HepG2 (cell line): ENCODE results near the gene WDCP. TPM values are rescaled to one million over a fixed set of nuclear protein-coding genes. Genes with fewer than 3 reads are reported as not detected.
A peak's percentile ranks its signal among the peaks of the same experiment; 100 is the strongest.

ENCODE experiments used
- ARNT ChIP-seq: fragments of 450-650 bp; IDR thresholded peaks from 2 replicates; pipeline ENCODE4 v1.6.1; 2017
- FOXK1 ChIP-seq: sonication (generic); formaldehyde crosslinking; IDR thresholded peaks from 2 replicates; pipeline ENCODE4 v1.4.0; 2020; ENCODE audit warnings: low read depth, missing genetic modification reagents, borderline replicate concordance
- GATAD1 ChIP-seq: IDR thresholded peaks from 2 replicates; pipeline ENCODE4 v1.6.1; 2016; ENCODE audit warnings: missing genetic modification reagents, missing compliant biosample characterization
- KDM4B ChIP-seq: sonication (generic); formaldehyde crosslinking; IDR thresholded peaks from 2 replicates; pipeline ENCODE4 v1.4.0; 2020; ENCODE audit warnings: missing genetic modification reagents
- LCORL ChIP-seq, 2 experiments: fragments of 450-650 bp in 1 of 2; sonication (generic) in 1 of 2; formaldehyde crosslinking in 1 of 2; IDR thresholded peaks; 2 replicates each; pipeline versions ENCODE4 v1.5.0 to v1.6.1; 2017 to 2020; ENCODE audit warnings: antibody characterized with exemption in 1 of 2, missing genetic modification reagents in 1 of 2
- MAFF ChIP-seq: IDR thresholded peaks from 2 replicates; pipeline ENCODE4 v1.6.1; 2011; ENCODE audit warnings: low read depth, low read length, improper control_type of control experiment
- MATR3 ChIP-seq: sonication (generic); formaldehyde crosslinking; IDR thresholded peaks from 2 replicates; pipeline ENCODE4 v1.4.0; 2020; ENCODE audit warnings: missing genetic modification reagents
- NBN ChIP-seq: fragments of 450-650 bp; conservative IDR thresholded peaks from 2 replicates; pipeline ENCODE4 v1.6.1; 2017
- NFIC ChIP-seq: IDR thresholded peaks from 2 replicates; pipeline ENCODE4 v1.6.1; 2012; ENCODE audit warnings: mild to moderate bottlenecking, low read length, inconsistent platforms
- NFRKB ChIP-seq: fragments of 450-650 bp; IDR thresholded peaks from 2 replicates; pipeline ENCODE4 v1.6.1; 2017
- POLR2A ChIP-seq, 2 experiments: IDR thresholded peaks; 2 replicates each; pipeline ENCODE4 v1.6.1; 2011; ENCODE audit warnings: low read depth in 2 of 2, low read length in 2 of 2, mild to moderate bottlenecking in 1 of 2, moderate library complexity in 1 of 2; ENCODE audit not compliant: insufficient read depth in 1 of 2
- RELA ChIP-seq: sonication (generic); formaldehyde crosslinking; IDR thresholded peaks from 2 replicates; pipeline ENCODE4 v1.4.0; 2020; ENCODE audit warnings: missing genetic modification reagents
- SAP130 ChIP-seq: IDR thresholded peaks from 2 replicates; pipeline ENCODE4 v1.6.1; 2016; ENCODE audit warnings: low read depth
- TAF15 ChIP-seq: fragments of 200-400 bp; formaldehyde crosslinking; IDR thresholded peaks from one replicate; pipeline ENCODE4 v1.6.1; 2018; ENCODE audit warnings: mild to moderate bottlenecking, low read depth, low read length; ENCODE audit not compliant: poor library complexity, severe bottlenecking
- TBP ChIP-seq: sonication (generic); formaldehyde crosslinking; IDR thresholded peaks from 2 replicates; pipeline ENCODE4 v1.5.0; 2020; ENCODE audit warnings: missing genetic modification reagents
- TBX2 ChIP-seq: sonication (generic); formaldehyde crosslinking; IDR thresholded peaks from 2 replicates; pipeline ENCODE4 v1.5.0; 2020; ENCODE audit warnings: missing genetic modification reagents, mild to moderate bottlenecking, borderline replicate concordance
- TGIF2 ChIP-seq: IDR thresholded peaks from 2 replicates; pipeline ENCODE4 v1.6.1; 2016; ENCODE audit warnings: control low read depth, missing compliant biosample characterization
- ZFP1 ChIP-seq: IDR thresholded peaks from 2 replicates; pipeline ENCODE4 v1.6.1; 2016
- ZFP36L1 ChIP-seq: sonication (generic); formaldehyde crosslinking; IDR thresholded peaks from 2 replicates; pipeline ENCODE4 v1.8.0; 2022; ENCODE audit warnings: mild to moderate bottlenecking, missing genetic modification reagents, moderate library complexity
- ZNF124 ChIP-seq: sonication (generic); formaldehyde crosslinking; IDR thresholded peaks from 2 replicates; pipeline ENCODE4 v1.4.0; 2020; ENCODE audit warnings: missing genetic modification reagents
- ZNF232 ChIP-seq: sonication (generic); formaldehyde crosslinking; IDR thresholded peaks from 2 replicates; pipeline ENCODE4 v1.4.0; 2020; ENCODE audit warnings: missing genetic modification reagents, borderline replicate concordance
- ZNF660 ChIP-seq: sonication (generic); formaldehyde crosslinking; IDR thresholded peaks from 2 replicates; pipeline ENCODE4 v1.5.1; 2020; ENCODE audit warnings: mild to moderate bottlenecking, low read depth, missing genetic modification reagents, borderline replicate concordance
- ZNF878 ChIP-seq: sonication (generic); formaldehyde crosslinking; IDR thresholded peaks from 2 replicates; pipeline ENCODE4 v1.8.1; 2023; ENCODE audit warnings: mild to moderate bottlenecking, missing genetic modification reagents, moderate library complexity
- polyA plus RNA-seq, 8 experiments: library from polyadenylated mRNA; depleted of rRNA in 3 of 8; stranded (reverse) in 7 of 8; unstranded in 1 of 8; fragments of >200 nt; fragmentation: Illumina TruSeq in 4 of 8; extraction: Trizol in 4 of 8; gene quantifications; 2 replicates each; pipeline versions ENCODE4 v1.2.1 to v1.2.3, GENCODE V29; 2011 to 2016; ENCODE audit warnings: low read depth in 4 of 8, missing spikeins in 1 of 8, mixed read lengths in 1 of 8; ENCODE audit not compliant: insufficient read depth in 1 of 8
- total RNA-seq, 5 experiments: library from RNA; depleted of rRNA; stranded (reverse); fragments of >200 nt; fragmentation: Illumina TruSeq; extraction: Trizol; gene quantifications; 2 replicates each; pipeline ENCODE4 v1.2.3, GENCODE V29; 2016; ENCODE audit warnings: low read depth in 1 of 5
- TF ChIP-seq, protein P1 (sequence below): sonication (generic); formaldehyde crosslinking; IDR thresholded peaks from 2 replicates; pipeline ENCODE4 v1.5.0; 2020; ENCODE audit warnings: mild to moderate bottlenecking, missing genetic modification reagents, moderate library complexity
- TF ChIP-seq, protein P2 (sequence below): sonication (generic); formaldehyde crosslinking; IDR thresholded peaks from 2 replicates; pipeline ENCODE4 v1.5.0; 2020; ENCODE audit warnings: missing genetic modification reagents, mild to moderate bottlenecking, borderline replicate concordance
- TF ChIP-seq, protein P3 (sequence below): sonication (generic); formaldehyde crosslinking; IDR thresholded peaks from 2 replicates; pipeline ENCODE4 v1.8.1; 2022; ENCODE audit warnings: mild to moderate bottlenecking, missing genetic modification reagents
- TF ChIP-seq, protein P4 (sequence below), 2 experiments: sonication (generic) in 1 of 2; formaldehyde crosslinking in 1 of 2; IDR thresholded peaks; 2 replicates each; pipeline versions ENCODE4 v1.4.0 to v1.6.1; 2018 to 2020; ENCODE audit warnings: missing genetic modification reagents in 2 of 2, borderline replicate concordance in 1 of 2, low read depth in 1 of 2, mild to moderate bottlenecking in 1 of 2, missing biosample characterization in 1 of 2

The WDCP gene
- total and polyA plus RNA-seq, 2 of the 13 experiments (the other 11 are each of a cell fraction or from before 2014, with no cell fraction given) = 17.4 to 22.6 TPM

DNA sequence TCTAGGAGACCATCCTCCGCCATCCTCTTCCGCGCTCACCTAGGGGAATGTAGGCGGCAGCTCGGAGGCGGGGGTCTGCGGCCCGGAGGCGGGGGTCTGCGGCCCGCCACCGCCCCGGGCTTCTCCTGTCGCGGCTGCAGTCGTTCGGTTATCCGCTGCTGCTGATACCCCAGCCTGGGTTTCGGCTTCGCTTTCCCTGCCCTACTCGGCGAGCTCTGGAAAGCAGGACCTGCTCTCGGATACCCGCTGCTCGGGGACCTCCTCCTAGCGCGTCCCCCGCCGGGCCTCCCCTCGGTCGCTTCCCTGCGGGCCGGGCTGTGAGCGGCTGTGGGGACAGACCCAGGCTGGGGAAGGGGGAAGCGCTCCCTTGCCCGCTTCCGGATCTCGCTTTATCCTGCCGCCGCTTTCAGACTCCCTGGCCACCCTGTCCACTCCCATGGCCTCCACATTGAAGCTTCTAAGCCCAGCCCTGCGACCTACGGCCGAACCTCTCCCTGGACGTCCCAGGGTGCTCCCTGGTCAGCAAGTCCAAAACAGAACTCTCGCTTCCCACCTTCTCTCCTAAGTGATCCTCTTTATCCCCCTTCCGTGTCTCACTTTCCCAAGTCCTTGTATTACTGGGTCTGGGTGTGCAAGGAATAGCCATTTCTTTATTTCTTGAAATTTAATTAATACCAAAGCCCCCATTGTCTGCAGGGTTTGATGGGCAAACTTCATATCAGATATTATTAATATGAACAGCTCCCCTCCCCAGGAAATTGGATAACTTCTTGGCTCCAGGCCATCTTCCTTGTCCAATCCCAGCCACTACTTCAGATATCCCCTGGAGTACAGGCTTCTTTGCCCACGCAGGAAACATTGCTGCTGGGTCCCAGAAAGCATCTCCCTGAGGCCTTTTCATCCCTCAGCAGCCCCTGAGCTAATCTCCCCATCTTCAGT is 3.1 kb upstream of the WDCP start (continued):
- no peak for TF ChIP-seq ZNF878 (CRISPR knock-in tag)
- TF ChIP-seq FOXK1 (CRISPR knock-in tag) = no peak
- no peak for TF ChIP-seq ZFP1
- TF ChIP-seq, protein P1, sequence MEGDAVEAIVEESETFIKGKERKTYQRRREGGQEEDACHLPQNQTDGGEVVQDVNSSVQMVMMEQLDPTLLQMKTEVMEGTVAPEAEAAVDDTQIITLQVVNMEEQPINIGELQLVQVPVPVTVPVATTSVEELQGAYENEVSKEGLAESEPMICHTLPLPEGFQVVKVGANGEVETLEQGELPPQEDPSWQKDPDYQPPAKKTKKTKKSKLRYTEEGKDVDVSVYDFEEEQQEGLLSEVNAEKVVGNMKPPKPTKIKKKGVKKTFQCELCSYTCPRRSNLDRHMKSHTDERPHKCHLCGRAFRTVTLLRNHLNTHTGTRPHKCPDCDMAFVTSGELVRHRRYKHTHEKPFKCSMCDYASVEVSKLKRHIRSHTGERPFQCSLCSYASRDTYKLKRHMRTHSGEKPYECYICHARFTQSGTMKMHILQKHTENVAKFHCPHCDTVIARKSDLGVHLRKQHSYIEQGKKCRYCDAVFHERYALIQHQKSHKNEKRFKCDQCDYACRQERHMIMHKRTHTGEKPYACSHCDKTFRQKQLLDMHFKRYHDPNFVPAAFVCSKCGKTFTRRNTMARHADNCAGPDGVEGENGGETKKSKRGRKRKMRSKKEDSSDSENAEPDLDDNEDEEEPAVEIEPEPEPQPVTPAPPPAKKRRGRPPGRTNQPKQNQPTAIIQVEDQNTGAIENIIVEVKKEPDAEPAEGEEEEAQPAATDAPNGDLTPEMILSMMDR (CRISPR knock-in tag) = 0 out of 2 replicates have a peak, but pooled peaks have one; percentile 5
- no peak for TF ChIP-seq RELA
- TF ChIP-seq ZNF232 = no peak
- TF ChIP-seq SAP130 = no peak
- TF ChIP-seq, protein P2, sequence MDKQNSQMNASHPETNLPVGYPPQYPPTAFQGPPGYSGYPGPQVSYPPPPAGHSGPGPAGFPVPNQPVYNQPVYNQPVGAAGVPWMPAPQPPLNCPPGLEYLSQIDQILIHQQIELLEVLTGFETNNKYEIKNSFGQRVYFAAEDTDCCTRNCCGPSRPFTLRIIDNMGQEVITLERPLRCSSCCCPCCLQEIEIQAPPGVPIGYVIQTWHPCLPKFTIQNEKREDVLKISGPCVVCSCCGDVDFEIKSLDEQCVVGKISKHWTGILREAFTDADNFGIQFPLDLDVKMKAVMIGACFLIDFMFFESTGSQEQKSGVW (CRISPR knock-in tag) = no peak
- no peak for TF ChIP-seq NFIC
- TF ChIP-seq POLR2A (IDR thresholded peaks at IDR 0.05; ENCODE audit: insufficient read depth in 1 of 2, low read depth in 2 of 2, low read length in 2 of 2) = no peak
- TF ChIP-seq TBP (CRISPR knock-in tag) = 0 out of 2 replicates have a peak, but pooled peaks have one; percentile 45
- TF ChIP-seq TGIF2 (CRISPR knock-in tag) = no peak
- TF ChIP-seq GATAD1 (CRISPR knock-in tag) = 0 out of 2 replicates have a peak, but pooled peaks have one; percentile 30
- TF ChIP-seq LCORL (IDR thresholded peaks at IDR 0.05) = no peak
- TF ChIP-seq LCORL (CRISPR knock-in tag; IDR thresholded peaks at IDR 0.05) = peak; percentile 14; the same call in 1 of the 2 replicates
- no peak for TF ChIP-seq ARNT
- TF ChIP-seq ZFP36L1 (CRISPR knock-in tag) = no peak
- TF ChIP-seq NBN = no peak
- no peak for TF ChIP-seq NFRKB
- TF ChIP-seq MATR3 = no peak
- TF ChIP-seq, protein P3, sequence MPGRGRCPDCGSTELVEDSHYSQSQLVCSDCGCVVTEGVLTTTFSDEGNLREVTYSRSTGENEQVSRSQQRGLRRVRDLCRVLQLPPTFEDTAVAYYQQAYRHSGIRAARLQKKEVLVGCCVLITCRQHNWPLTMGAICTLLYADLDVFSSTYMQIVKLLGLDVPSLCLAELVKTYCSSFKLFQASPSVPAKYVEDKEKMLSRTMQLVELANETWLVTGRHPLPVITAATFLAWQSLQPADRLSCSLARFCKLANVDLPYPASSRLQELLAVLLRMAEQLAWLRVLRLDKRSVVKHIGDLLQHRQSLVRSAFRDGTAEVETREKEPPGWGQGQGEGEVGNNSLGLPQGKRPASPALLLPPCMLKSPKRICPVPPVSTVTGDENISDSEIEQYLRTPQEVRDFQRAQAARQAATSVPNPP (CRISPR knock-in tag) = no peak
- no peak; the same call in 1 of the 2 replicates for TF ChIP-seq TBX2 (CRISPR knock-in tag)
- no peak for TF ChIP-seq ZNF660 (CRISPR knock-in tag)
- no peak for TF ChIP-seq MAFF
- no peak for TF ChIP-seq TAF15
- TF ChIP-seq ZNF124 (CRISPR knock-in tag) = no peak
- TF ChIP-seq, protein P4, sequence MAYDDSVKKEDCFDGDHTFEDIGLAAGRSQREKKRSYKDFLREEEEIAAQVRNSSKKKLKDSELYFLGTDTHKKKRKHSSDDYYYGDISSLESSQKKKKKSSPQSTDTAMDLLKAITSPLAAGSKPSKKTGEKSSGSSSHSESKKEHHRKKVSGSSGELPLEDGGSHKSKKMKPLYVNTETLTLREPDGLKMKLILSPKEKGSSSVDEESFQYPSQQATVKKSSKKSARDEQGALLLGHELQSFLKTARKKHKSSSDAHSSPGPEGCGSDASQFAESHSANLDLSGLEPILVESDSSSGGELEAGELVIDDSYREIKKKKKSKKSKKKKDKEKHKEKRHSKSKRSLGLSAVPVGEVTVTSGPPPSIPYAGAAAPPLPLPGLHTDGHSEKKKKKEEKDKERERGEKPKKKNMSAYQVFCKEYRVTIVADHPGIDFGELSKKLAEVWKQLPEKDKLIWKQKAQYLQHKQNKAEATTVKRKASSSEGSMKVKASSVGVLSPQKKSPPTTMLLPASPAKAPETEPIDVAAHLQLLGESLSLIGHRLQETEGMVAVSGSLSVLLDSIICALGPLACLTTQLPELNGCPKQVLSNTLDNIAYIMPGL (CRISPR knock-in tag; IDR thresholded peaks at IDR 0.05; ENCODE audit: borderline replicate concordance in 1 of 2, low read depth in 1 of 2) = peak in 1 of 2 experiments; percentile 55
- no peak; the same call in 1 of the 2 replicates for TF ChIP-seq KDM4B
